GM12872 (cell line): ENCODE results near the gene PRM1.

ENCODE experiments used
- CTCF ChIP-seq: IDR thresholded peaks from 3 replicates; pipeline ENCODE4 v1.5.1; 2011; ENCODE audit warnings: low read depth, mild to moderate bottlenecking, low read length, moderate library complexity; ENCODE audit not compliant: insufficient read depth

Gene PRM1

GRCh38 chr16:11306997-11307638, 26.0 kb upstream of the PRM1 start:
- no peak for TF ChIP-seq CTCF

GRCh38 chr16:11306381-11306780, 25.3 kb upstream of the PRM1 start:
- no peak for TF ChIP-seq CTCF

- no peak for TF ChIP-seq CTCF
Observed at GRCh38 chr16:11303405-11304138, 22.4 kb upstream of the PRM1 start.

GRCh38 chr16:11302977-11303376, 21.8 kb upstream of the PRM1 start:
- TF ChIP-seq CTCF: no peak

- TF ChIP-seq CTCF: no peak
Observed at GRCh38 chr16:11301645-11302501, 20.7 kb upstream of the PRM1 start.

- TF ChIP-seq CTCF: no peak
Observed at GRCh38 chr16:11300560-11300892, 19.4 kb upstream of the PRM1 start.

- TF ChIP-seq CTCF: no peak
Observed at GRCh38 chr16:11299865-11300559, 18.9 kb upstream of the PRM1 start.
